ENCODE data around the gene SLC6A19.

The SLC6A19 gene

DNA sequence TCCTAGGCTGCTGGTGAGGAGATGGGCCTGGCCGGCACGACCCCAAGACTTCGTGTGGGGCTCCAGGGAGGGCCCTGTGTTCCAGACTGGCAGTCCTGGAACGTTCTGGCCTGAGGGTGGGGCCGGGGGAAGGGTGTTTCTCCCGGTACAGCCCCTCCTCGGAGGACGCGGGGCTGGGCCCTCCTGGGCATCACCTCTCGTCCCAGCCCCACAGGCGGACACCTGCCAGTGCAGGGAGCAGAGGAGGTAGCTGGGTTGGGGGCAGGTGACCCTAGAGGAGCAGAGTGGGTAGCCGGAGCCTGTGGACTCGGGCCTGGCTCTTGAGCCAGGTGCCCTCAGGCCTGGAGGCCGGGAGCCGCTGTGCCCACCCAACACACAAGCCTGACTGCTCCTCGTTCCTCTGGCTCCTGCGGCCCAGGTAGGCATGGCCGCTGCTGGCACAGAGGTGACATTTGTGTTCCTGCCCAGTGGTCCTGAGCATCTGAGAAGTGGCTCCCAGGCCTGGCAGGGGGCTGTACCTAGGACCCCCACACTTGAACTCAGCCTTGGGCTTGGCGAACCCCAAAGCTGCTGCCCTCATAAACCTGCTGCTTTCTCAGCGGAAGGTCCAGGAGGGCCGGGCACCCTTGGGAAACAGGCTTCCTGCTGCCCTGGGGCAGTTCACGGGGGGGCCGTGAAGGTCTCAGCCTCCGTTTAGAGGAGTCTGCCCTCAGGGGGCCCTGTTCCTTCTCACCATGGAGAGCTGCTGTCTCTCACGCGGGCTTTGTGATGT is 817 bp downstream of the SLC6A19 start:
- TF ChIP-seq, protein P1, sequence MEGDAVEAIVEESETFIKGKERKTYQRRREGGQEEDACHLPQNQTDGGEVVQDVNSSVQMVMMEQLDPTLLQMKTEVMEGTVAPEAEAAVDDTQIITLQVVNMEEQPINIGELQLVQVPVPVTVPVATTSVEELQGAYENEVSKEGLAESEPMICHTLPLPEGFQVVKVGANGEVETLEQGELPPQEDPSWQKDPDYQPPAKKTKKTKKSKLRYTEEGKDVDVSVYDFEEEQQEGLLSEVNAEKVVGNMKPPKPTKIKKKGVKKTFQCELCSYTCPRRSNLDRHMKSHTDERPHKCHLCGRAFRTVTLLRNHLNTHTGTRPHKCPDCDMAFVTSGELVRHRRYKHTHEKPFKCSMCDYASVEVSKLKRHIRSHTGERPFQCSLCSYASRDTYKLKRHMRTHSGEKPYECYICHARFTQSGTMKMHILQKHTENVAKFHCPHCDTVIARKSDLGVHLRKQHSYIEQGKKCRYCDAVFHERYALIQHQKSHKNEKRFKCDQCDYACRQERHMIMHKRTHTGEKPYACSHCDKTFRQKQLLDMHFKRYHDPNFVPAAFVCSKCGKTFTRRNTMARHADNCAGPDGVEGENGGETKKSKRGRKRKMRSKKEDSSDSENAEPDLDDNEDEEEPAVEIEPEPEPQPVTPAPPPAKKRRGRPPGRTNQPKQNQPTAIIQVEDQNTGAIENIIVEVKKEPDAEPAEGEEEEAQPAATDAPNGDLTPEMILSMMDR (conservative IDR thresholded peaks at IDR 0.05; ENCODE audit: low read length), result no peak
- no peak for DNase-seq (ENCODE audit: low read depth)
- no peak overlapping the region for H3K4me3 ChIP-seq (ENCODE audit: low read length)

GRCh38 chr5:1202798-1203185 is 1.4 kb downstream of the SLC6A19 start:
- TF ChIP-seq, protein P1 (conservative IDR thresholded peaks at IDR 0.05; ENCODE audit: low read length), result no peak
- no peak for DNase-seq (ENCODE audit: low read depth)
- H3K4me3 ChIP-seq (ENCODE audit: low read length), result no peak overlapping the region

GRCh38 chr5:1203311-1203967 is 2.0 kb downstream of the SLC6A19 start:
- no peak overlapping the region for H3K4me3 ChIP-seq (ENCODE audit: low read length)
- TF ChIP-seq, protein P1 (conservative IDR thresholded peaks at IDR 0.05; ENCODE audit: low read length), result no peak
- DNase-seq (ENCODE audit: low read depth), result no peak

DNA sequence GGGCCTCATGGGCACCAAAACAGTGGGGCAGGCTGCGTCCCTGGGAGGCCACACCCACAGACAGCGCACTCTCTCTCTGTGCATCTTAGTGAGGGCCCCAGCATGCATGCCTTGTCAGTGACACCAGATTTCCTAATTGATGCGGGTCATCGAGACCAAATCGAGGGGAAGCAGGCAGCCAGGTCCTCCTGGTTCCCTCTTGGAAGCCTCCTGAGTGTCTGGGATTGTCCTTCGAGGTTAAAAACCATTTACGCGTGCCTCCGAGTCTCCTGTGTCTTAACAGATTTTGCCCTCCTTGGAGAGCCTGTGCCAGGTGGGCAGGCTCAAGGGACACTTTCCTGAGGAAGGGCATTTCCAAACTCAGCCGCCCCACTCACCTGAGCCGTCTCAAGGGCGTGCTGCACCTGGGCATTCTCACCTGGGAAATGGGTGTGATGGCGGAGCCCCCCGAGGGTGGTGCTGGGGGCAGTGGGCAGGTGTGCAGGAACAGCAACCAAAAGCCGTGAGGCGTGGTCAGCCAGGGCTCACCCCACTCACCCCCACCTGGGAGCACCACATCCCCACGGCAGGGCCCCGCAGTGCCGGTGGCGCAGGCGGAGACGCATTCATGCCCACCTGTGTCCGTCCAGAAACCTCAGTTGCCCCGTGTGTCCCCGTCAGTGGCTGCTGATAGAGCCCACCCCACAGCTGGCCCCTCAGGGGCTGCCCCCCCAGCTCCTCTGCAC is 2.7 kb downstream of the SLC6A19 start:
- H3K4me3 ChIP-seq (ENCODE audit: low read length), result no peak overlapping the region
- TF ChIP-seq, protein P1 (conservative IDR thresholded peaks at IDR 0.05; ENCODE audit: low read length), result no peak
- no peak for DNase-seq (ENCODE audit: low read depth)

DNA sequence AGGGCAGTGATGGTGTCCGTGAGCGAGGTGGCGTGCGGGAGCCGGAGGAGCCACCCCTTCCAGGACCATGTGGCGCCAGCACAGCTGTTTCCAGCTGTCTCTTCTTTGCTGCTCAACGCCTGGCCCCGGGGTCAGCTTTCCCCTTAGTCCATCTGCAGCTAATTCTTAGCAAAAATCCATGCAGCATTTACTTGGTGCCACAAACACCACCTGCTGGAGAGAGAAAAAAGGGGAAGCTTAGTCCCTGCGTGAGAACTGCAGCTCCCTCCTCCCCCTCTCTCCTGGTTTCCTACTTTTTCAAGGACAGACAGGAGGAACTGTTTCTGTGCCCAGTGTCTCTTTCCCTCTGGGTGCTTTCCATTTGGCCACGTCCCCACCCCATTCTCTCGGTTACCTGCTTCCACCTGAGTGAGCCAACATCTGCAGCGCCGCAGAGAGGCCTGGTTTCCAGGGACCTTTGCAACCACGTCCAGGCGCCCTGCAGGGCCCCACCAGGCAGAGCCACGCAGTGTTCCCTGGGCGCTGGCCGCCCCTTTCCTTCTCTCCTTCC is 3.4 kb downstream of the SLC6A19 start:
- H3K4me3 ChIP-seq (ENCODE audit: low read length), result no peak overlapping the region
- peak; percentile 5 for DNase-seq (ENCODE audit: low read depth)
- TF ChIP-seq, protein P1 (conservative IDR thresholded peaks at IDR 0.05; ENCODE audit: low read length), result peak; percentile 44

- DNase-seq (ENCODE audit: low read depth), result no peak
- TF ChIP-seq, protein P1 (conservative IDR thresholded peaks at IDR 0.05; ENCODE audit: low read length), result no peak
- no peak overlapping the region for H3K4me3 ChIP-seq (ENCODE audit: low read length)
Measured at GRCh38 chr5:1205255-1206180, 4.1 kb downstream of the SLC6A19 start.
